ENCODE results near the gene CFB. TPM values are rescaled to one million over a fixed set of nuclear protein-coding genes. Genes with fewer than 3 reads are reported as not detected.

Gene CFB
- total RNA-seq, 1 donor from 2014 or later = 1.4 TPM

DNA sequence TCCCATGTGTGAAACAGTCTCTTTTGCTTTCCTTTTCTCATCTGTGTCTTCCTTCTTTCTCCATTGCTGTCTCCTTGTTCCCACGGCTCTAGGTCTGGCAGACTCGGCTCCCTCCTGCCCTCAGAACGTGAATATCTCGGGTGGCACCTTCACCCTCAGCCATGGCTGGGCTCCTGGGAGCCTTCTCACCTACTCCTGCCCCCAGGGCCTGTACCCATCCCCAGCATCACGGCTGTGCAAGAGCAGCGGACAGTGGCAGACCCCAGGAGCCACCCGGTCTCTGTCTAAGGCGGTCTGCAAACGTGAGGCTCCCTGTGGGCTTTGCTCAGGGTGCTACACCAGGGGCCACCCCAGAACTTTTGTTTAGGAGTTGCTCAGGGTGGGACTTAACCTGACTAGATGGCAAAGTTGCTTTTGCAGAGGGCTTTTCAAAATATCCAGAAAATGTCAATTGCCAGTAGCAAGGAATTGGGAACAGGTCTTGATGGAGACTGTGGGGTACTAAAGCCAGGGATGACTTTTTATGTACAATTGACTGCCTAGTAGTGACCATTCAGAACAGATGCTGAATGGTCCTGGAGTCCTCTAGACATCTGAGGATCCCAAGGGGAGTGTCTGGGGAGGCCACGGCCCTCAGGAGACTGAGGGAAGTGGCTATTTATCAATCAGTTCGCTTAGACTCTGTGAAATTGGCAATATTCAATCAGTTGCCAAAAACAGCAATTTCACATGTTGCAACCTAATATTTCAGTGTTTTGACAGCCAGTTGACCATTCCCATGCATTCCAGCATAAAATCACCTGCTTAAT lies 17.8 kb upstream of the CFB start:
- no peak overlapping the region for H3K27ac ChIP-seq (ENCODE audit: low read depth, low read length)
- peaks cover 10% of the 10 kb centered on the region for H3K27me3 ChIP-seq (ENCODE audit: insufficient read depth, low read length)
- H3K79me2 ChIP-seq (ENCODE audit: insufficient read depth, low read length) = no peaks in the 10 kb centered on the region
- no peak for FAIRE-seq
- no peak for TF ChIP-seq EZH2 (IDR thresholded peaks at IDR 0.05; ENCODE audit: insufficient read depth, low read length)
- TF ChIP-seq, protein P1, sequence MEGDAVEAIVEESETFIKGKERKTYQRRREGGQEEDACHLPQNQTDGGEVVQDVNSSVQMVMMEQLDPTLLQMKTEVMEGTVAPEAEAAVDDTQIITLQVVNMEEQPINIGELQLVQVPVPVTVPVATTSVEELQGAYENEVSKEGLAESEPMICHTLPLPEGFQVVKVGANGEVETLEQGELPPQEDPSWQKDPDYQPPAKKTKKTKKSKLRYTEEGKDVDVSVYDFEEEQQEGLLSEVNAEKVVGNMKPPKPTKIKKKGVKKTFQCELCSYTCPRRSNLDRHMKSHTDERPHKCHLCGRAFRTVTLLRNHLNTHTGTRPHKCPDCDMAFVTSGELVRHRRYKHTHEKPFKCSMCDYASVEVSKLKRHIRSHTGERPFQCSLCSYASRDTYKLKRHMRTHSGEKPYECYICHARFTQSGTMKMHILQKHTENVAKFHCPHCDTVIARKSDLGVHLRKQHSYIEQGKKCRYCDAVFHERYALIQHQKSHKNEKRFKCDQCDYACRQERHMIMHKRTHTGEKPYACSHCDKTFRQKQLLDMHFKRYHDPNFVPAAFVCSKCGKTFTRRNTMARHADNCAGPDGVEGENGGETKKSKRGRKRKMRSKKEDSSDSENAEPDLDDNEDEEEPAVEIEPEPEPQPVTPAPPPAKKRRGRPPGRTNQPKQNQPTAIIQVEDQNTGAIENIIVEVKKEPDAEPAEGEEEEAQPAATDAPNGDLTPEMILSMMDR (IDR thresholded peaks at IDR 0.05; ENCODE audit: insufficient read depth, low read depth, low read length) = no peak
- H3K4me1 ChIP-seq (ENCODE audit: insufficient read depth, low read length) = no peaks in the 10 kb centered on the region
- peaks cover 3% of the 10 kb centered on the region for H3K36me3 Mint-ChIP-seq (ENCODE audit: low read depth, unreplicated experiment)
- no peak overlapping the region for H3K4me3 Mint-ChIP-seq (ENCODE audit: unreplicated experiment)
- peaks cover 31% of the 10 kb centered on the region for H3K27me3 Mint-ChIP-seq (ENCODE audit: low read depth, unreplicated experiment)
- no peaks in the 10 kb centered on the region for H3K9me3 ChIP-seq (ENCODE audit: insufficient read depth, low read depth, low read length)
- no peak overlapping the region for H2AFZ ChIP-seq (ENCODE audit: low read depth, low read length)
- no peaks in the 10 kb centered on the region for H4K20me1 ChIP-seq (ENCODE audit: insufficient read depth, low read length)
- H3K36me3 ChIP-seq (ENCODE audit: insufficient read depth, low read length) = no peaks in the 10 kb centered on the region
- H3K4me3 ChIP-seq (ENCODE audit: insufficient read depth, low read depth, low read length) = no peak overlapping the region
- no peaks in the 10 kb centered on the region for H3K4me1 Mint-ChIP-seq (ENCODE audit: low read depth, unreplicated experiment)
- H3K4me2 ChIP-seq (ENCODE audit: low read length) = no peak overlapping the region
- no peak for DNase-seq (ENCODE audit: low read depth)
- H3K9me3 Mint-ChIP-seq (ENCODE audit: unreplicated experiment) = peaks cover 3% of the 10 kb centered on the region
- no peak overlapping the region for H3K27ac Mint-ChIP-seq (ENCODE audit: unreplicated experiment)
- H3K9ac ChIP-seq (ENCODE audit: low read length) = no peak overlapping the region

DNA sequence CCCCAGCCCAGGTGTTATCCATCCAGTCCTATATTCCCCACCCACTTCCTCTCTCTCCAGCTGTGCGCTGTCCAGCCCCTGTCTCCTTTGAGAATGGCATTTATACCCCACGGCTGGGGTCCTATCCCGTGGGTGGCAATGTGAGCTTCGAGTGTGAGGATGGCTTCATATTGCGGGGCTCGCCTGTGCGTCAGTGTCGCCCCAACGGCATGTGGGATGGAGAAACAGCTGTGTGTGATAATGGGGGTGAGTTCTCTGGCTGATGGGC lies 17.3 kb upstream of the CFB start:
- no peak overlapping the region for H3K27ac Mint-ChIP-seq (ENCODE audit: unreplicated experiment)

More for the DNA sequence above, 17.3 kb upstream of the CFB start:
- no peak overlapping the region for H3K27ac ChIP-seq (ENCODE audit: low read depth, low read length)
- Mint-ChIP-seq H3K36me3 (ENCODE audit: low read depth, unreplicated experiment) (peaks cover 7% of the 10 kb centered on the region), H3K27me3 (ENCODE audit: low read depth, unreplicated experiment) (peaks cover 36% of the 10 kb centered on the region), H3K4me1 (ENCODE audit: low read depth, unreplicated experiment) (no peaks in the 10 kb centered on the region), H3K9me3 (ENCODE audit: unreplicated experiment) (peaks cover 6% of the 10 kb centered on the region), H3K4me3 (ENCODE audit: unreplicated experiment) (no peak overlapping the region)
- no peaks in the 10 kb centered on the region for H3K79me2 ChIP-seq (ENCODE audit: insufficient read depth, low read length)
- DNase-seq (ENCODE audit: low read depth) = no peak
- no peak overlapping the region for H2AFZ ChIP-seq (ENCODE audit: low read depth, low read length)
- no peak for FAIRE-seq
- no peaks in the 10 kb centered on the region for H3K36me3 ChIP-seq (ENCODE audit: insufficient read depth, low read length)
- TF ChIP-seq, protein P1 (IDR thresholded peaks at IDR 0.05; ENCODE audit: insufficient read depth, low read depth, low read length) = no peak
- TF ChIP-seq EZH2 (IDR thresholded peaks at IDR 0.05; ENCODE audit: insufficient read depth, low read length) = no peak
- H4K20me1 ChIP-seq (ENCODE audit: insufficient read depth, low read length) = no peaks in the 10 kb centered on the region
- H3K4me1 ChIP-seq (ENCODE audit: insufficient read depth, low read length) = no peaks in the 10 kb centered on the region
- no peak overlapping the region for H3K4me3 ChIP-seq (ENCODE audit: insufficient read depth, low read depth, low read length)
- H3K27me3 ChIP-seq (ENCODE audit: insufficient read depth, low read length) = peaks cover 10% of the 10 kb centered on the region
- no peak overlapping the region for H3K9ac ChIP-seq (ENCODE audit: low read length)
- H3K9me3 ChIP-seq (ENCODE audit: insufficient read depth, low read depth, low read length) = no peaks in the 10 kb centered on the region
- H3K4me2 ChIP-seq (ENCODE audit: low read length) = no peak overlapping the region
